NCI-H2227 treated with DMSO at 0.1 percent for 48 hours (cell line): ENCODE results near the gene ROMO1.
"Not testable (repeated sequence)": the region's sequence is repeated elsewhere in the genome, so short reads cannot be mapped to it uniquely, and the experiment has no call there.

Experiments used
- DNase-seq: peaks from one replicate; lab custom pipeline; 2025; lab: John Stamatoyannopoulos, UW

The ROMO1 gene

DNA sequence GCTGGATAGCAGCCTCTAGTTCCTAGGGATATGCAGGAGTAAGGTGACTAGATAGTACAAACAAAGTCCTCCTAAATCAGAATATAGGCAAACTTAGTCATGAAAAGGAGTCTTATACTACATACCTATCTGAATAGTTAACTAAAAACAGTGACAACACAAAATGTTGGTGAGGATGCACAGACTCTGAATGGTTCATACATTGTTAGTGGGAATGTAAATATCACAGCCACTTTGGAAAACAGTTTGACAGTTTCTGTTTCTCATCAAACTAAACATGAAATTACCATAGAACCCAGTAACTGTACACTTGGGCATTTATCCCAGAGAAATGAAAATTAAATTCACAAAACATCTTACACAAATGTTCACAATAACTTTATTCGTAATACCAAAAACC lies 17.2 kb upstream of the ROMO1 start:
- DNase-seq: no peak

DNA sequence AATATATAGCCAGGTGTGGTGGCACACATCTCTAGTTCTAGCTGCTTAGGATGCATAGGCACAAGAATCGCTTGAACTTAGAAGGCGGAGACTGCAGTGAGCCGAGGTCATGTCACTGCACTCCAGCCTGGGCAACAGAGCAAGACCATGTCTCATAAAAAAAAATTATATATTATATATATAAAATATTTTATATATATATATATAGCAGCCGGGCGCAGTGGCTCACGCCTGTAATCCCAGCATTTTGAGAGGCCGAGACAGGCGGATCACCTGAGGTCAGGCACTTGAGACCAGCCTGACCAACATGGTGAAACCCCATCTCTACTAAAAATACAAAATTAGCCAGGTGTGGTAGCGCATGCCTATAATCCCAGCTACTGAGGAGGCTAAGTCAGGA lies 13.8 kb upstream of the ROMO1 start:
- DNase-seq: not testable (repeated sequence)

DNA sequence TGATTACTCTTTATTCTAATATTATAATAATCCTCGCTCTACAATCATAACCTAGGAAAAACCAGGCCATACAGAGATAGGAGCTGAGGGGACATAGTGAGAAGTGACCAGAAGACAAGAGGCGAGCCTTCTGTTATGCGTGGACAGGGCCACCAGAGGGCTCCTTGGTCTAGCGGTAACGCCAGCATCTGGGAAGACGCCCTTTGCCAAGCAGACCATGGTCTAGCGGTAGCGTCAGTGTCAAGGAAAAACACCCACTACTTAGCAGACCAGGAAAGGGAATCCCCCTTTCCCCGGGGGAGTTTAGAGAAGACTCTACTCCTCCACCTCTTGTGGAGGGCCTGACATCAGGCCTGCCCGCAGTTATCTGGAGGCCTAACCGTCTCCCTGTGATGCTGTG lies 12.3 kb upstream of the ROMO1 start:
- DNase-seq: not testable (repeated sequence)

DNA sequence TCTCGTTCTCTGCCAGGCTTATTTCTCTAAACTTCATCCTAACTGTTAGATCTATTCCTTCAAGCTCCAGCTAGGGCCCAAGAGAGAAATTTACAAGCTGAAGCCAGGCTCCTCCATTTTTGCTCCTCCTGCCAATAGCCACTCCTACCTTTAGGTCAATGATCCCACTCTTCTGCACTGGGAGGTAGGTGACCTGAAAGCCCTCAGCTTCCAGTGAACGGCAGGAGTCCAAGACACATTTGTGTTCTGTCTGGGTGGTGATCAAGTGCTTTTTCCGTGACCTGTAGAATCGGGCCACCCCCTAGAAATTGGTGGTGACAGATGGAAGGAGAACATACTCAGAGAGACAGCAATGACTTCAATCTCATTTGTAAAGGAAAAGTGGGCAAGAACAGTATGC lies 8.9 kb upstream of the ROMO1 start:
- DNase-seq: no peak

DNA sequence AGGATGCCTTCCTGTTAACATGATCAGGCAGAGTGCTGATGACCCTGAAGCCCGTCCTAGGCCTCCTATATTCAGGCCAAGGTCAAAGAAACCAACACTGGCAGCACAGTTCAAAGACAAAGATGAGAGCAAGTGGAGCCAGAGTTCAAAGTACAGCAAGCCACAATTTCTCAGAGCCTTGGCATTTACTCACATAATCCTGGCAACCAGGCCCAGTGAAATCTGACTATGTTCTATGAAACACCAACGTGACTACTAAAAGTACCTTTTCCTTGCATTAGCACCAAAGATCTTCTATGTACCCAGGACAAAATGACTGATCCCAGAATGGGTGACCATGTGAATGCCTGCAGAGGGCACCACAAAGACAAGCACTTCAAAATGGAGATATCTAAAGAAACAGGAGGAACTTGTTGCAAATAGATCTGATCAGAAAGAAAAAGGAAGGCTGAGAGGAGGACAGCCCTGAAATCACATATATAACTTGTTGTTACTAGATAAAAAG lies 3.9 kb upstream of the ROMO1 start:
- no peak for DNase-seq

DNA sequence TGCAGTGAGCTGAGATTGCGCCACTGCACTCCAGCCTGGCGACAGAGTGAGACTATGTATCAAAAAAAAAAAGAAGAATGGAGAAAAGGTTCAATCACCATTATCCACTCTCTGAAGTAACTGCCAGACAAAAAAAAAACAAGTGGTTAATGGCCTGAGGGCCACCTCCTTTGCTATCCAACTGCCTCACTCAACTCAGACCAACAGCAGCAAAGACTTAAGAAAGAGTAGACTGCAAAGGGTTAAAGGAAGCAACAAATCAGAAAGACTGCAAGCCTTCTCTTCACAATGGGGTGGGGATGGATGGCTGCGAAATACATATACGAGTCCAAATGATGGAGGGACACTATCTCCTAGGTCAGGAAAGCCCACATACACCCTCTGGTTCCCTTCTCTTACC lies 3.2 kb upstream of the ROMO1 start:
- DNase-seq: no peak

DNA sequence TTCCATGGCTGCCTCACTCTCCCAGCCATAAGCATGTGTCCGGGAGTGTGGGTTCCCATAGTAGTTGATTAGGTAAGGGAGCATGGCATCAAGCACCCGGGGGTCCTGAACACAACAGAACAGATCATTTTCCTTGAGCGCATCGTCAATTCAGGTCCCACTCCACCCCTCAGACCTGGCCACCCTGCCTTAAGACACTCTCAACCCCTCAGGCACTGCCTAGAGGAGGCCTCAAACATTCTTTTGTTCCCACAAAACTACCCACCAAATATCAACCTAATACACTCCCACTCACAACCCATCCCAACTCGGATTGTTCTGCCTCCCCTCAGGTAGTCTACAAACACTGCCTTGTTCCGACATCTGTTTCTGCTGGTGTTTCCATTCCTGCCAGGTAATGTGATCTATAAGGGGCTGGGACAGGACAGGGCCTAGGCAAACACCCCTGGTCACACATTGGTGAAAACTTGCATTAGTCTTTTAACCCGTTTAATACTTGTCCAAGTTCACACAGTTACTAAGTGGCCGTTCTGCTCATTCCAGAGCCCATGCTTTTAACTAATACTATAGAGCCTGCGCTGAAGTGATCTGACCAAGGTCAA lies 1.4 kb upstream of the ROMO1 start:
- no peak for DNase-seq

DNA sequence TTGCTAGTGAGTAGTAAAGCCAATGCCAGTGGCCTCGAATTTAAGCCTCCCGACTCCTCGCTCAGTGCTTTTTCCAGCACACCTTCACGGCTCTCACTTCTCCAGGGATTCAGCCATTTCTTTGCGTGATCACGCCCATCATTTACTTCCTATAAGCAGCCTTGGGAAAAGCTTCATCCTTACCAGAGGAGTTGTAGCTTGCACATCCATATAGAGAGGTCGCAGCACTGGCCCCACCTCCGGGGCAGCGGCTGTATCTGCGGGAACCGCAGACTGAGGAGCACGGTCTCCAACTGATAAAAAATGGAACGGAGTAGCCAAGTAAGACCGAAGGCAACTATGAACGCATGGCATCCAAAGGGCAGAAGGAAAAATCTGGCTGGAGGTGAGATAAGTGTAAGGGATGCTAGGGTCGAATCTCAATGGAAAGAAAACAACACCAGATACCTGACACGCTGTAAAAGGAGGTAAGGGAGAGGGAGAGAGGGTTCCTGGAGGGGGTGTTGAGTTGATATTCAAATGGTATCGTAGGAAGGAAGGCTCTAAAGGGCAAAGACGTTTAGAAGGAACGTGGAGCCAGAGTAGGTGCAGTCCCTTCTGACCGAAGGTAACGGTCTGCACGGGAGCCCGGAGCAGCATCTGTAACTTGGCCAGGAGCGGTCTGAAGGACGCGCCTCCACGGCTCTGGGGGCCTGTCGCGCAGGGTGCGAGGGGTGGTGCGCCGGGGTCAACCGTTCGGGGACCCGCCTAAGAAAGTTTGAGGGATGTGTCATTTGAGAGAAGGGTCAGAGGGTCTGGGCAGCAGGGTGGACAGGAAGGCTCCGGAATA lies 693 bp upstream of the ROMO1 start:
- DNase-seq: peak; percentile 13

DNA sequence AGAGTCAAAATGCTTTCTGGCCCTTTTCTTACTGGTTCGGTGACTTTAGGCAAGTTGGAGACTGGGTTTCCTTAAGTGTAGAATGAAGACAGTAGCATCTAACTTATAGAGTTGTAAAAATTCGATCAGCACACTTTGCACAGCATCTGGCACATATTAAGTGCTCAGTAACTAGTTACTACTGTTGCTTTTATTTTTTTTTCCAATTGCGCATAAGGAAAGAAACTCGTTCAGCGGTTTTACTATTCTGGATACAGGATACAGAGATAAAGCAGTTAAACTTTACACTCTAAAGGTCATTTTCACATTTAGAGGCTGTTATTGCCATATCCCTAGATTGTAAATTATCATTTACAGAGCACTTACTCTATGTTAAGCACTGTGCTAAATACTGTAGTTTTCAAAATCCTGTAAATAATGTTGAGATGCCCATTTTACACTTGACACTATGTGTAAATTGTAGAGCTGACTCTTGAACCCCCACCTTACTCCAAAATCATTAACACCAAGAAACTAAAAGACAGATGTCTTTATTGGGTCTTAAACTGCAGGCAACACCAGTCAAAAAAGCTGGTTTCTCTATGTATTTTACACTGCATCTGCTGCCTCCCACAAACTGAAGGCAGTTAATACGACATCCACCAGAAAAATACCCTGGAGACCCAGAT lies 886 bp downstream of the ROMO1 start:
- no peak for DNase-seq

DNA sequence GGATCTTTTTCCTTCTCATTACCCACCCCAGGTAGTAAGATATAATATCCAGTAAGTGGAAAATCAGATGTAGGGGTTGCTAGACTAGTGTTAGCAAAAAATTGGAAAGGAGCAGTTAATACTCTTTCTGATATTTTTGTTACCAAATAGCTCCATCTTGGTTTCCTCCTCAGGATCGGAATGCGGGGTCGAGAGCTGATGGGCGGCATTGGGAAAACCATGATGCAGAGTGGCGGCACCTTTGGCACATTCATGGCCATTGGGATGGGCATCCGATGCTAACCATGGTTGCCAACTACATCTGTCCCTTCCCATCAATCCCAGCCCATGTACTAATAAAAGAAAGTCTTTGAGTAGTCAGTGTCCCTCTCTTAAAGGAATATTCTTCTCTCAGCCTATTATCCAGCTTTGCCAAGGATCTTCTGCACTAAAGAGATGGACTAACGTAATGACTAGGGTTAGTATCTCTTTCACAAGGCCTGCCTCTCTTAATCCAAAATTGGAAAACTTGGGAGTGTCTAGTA lies 1.5 kb downstream of the ROMO1 start:
- DNase-seq: no peak

DNA sequence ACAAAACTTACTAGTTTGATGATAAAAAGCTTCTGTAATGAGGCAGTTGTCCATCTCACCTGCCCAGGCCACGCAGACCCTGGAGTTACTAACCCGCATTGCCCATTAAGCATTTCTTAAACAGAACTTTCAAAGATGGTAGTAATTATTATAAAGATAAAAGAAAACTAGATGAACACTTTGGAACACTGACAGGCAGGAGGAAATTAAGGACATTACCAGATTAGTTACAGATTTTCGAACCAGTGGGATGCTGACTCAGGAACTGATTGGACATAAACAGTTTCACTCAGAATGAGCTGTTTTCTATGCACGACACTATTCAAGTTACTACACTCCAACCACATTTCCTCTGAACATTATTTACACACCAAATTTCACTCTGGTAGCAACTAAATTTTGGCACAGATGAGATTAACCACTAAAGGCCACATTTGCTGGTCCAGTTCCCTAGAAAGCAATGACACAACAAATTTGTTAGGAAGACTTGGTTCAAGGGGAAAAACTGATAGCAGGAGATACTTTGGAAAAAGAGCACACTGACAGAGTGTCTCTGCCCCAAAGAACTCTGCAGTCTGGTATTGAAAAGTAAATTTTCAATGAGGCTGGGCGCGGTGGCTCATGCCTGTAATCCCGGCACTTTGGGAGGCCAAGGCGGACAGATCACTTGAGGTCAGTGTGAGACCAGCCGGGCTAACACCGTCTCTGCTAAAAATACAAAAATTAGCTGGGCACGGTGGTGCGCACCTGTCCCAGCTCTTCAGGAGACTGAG lies 3.0 kb downstream of the ROMO1 start:
- DNase-seq: no peak

DNA sequence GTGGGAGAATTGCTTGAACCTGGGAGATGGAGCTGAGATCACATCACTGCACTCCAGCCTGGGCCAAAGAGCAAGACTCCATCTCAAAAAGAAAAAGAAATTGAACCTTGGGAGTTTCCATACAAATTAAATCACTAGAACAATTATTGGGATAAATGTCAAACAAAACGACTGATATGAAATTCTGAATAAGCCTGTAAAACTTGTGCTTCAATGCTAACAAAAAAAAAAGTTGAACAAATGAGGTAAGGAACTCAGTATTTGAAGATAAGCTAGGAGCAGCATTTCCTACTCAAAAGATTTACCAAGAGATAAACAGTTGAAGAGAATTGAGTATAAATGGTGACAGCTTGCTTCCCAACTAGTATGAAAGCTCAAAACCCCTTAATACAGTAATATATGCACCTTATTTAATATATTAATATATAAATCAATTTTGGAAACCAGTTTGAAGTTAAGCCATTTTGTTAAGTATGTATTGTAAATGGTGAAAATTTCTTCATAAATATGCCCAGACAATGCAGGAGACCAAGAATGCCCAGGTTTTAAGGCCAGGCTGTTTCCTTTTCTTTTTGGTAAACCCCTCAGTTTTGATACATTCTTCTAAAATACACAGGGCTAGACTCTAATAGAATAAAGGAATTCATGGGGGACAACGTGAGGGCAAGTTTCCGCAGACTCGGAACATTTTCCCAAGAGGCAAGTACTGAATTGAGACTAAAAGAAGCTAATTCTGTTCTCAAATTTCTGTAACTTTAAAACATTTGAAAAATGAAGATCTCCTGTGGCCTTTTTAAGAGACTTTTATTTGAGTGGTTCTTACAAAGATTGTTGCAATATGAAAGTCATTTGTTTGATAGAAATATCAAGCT lies 3.9 kb downstream of the ROMO1 start:
- DNase-seq: no peak

DNA sequence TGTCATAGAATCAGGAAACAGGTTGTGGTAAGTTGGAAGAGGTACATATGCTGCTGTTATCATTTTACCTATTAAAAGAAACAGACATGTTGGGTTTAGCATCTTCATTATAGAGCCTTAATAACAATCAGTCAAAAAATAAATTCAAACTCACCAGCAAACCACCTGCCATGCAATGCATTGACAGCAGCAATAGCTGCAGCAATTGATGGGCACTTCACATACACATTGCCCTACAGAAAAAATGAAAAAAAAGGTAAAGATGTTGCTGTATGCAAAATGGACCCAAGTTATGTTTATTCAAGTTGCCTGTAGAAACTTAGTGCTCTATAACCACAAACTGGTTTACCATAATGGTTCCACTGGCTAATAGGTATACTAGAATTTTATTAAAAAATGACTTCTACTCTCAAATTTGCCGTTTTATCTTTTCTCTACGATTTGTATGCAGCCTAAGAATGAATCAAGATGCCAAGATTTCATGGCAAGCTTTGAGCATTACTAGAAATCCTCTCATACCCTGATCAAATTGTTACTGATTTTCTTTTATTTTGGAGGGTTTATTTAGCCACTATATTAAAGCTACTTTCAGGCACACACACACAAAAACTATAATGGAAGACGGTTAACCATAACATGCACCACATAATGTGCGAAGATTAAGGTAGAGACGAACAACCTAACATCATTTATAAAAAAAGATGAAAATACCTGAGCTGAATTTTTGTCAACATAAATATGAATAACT lies 5.5 kb downstream of the ROMO1 start:
- no peak for DNase-seq

DNA sequence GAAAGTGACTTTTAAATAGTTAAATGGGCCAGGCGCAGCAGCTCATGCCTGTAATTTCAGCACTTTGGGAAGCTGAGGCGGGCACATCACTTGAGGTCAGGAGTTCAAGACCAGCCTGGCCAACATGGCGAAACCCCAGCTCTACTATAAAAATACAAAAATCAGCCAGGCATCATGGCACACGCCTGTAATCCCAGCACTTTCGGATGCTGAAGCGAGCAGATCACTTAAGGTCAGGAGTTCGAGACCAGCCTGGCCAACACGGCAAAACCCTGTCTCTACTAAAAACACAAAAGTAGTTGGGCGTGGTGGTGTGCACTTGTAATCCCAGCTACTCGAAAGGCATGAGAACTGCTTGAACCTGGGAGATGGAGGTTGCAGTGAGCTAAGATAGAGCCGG lies 6.7 kb downstream of the ROMO1 start:
- not testable (repeated sequence) for DNase-seq

DNA sequence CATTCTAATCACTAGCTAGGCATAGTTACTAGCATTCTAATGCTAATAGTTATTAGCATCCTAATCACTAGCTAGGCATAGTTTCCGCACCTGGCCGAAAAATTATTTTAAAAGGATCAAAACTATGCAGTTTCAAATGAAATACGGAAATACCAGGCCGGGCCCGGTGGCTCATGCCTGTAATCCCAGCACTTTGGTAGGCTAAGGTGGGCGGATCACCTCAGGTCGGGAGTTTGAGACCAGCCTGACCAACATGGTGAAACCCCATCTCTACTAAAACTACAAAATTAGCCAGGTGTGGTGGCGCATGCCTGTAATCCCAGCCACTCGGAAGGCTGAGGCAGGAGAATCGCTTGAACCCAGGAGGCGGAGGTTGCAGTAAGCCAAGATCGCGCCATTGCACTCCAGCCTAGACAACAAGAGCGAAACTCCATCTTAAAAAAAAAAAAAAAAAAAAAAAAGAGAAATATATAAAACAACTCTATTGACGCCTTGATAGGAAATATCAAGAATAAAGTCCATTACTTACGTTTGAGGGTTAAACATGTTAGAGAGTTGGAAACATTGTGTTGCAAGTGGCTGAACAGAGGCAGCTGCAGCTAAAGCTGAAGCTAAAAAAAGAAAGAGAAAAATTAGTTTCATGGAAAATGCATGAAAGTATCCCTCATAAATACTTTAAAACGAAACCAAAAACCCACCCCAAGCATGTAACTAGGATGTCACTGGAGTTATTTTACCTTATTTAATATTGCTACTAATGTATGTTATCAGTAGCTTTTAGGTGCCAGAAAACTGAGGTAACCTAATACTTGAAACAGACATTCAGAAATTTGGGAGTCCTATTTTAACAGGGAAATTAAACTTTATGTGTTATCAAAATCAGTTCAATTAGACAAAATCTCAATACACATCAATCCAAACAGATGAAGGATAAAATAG lies 7.7 kb downstream of the ROMO1 start:
- DNase-seq: not testable (repeated sequence)

DNA sequence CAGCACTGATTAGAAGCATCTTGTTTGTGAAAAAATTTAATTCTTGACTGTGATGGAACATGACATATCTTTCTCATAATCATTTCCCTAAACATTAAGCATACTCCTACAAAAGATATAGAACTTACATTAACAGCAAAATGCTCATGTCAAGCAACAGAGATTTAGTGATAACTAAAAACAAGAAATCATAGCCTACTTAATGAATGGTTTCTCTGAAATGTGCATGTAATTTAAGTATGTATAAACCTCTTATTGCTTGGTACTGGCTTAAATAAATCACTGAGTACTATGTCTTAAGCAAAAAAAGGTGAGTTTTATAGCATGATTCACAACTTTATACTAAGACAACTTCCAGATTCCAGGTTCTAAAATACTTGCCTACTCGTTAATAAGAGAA lies 9.3 kb downstream of the ROMO1 start:
- no peak for DNase-seq

DNA sequence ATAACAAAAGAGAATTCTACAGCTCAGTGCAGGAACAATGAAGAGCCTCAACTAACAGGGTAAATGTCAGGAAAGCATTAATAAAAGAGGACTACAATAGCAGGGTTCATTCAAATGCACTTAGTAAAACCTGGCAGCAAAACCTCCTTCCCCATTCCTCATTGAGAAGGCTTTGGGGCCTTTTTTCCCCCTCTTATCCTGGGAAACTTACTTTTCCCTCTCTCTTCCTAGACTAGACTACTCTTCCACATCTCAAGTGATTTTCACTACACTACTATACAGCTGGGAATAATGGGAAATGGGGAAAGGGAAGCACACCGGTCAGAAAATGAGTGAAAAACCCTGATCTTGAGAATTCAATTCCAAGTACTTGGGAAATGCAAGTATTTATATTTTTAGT lies 10.1 kb downstream of the ROMO1 start:
- no peak for DNase-seq

DNA sequence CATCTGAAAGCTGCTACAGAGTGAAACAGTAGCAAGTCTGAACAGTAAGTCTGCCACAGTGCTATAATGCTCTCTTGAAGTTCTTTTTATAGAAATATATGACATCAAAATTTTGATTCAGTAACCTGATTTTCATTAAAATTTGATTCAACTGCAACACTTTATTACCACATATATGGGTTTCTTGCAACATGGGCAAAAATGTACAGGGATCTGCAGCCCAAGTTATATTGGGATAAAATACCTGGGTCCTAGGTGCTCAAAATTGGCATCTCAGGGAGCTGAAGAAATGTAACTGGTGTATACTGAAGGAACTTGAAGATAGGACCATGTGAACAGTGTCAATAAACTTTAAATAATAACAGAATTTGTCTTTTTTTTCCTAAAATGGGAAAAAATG lies 10.8 kb downstream of the ROMO1 start:
- no peak for DNase-seq

DNA sequence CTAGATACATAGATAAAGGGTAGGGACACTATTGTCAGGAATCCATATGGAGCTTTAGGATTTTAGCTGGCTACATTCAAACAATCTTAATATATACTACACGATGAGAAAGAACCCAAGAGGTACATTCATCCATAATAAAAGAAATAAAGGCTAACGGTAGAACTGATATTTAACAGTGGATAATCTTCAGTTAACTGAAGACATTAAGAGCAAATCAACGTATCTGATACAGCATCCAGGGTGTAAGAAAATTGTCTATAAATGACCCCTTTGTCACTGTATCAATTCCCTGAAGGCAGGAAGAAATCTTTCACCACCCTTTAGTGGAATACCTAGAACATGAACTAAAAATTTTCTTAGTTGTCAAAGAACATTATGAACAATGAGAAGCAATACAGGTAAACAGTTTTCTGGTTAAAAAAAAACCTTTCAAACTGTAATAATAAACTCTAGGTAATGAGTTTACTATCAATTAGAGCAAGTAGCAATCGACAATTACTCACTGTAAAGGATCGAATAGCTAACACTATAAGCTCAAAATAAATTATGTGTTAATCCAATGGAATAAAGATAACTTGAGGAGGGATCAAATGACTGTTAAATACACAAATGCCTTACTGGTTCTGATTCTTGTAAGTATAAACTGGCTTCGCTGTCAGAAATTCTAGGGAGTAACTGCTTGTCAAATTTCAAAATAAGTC lies 11.8 kb downstream of the ROMO1 start:
- DNase-seq: no peak
